Measurements from ENCODE around the gene PWWP2B. TPM values are rescaled to one million over a fixed set of nuclear protein-coding genes. Genes with fewer than 3 reads are reported as not detected.

PWWP2B gene
- total and polyA plus RNA-seq, 2 of the 8 experiments (the other 6 are each of a cell fraction or from before 2014, with no cell fraction given) = 5.3 to 10.8 TPM

DNA sequence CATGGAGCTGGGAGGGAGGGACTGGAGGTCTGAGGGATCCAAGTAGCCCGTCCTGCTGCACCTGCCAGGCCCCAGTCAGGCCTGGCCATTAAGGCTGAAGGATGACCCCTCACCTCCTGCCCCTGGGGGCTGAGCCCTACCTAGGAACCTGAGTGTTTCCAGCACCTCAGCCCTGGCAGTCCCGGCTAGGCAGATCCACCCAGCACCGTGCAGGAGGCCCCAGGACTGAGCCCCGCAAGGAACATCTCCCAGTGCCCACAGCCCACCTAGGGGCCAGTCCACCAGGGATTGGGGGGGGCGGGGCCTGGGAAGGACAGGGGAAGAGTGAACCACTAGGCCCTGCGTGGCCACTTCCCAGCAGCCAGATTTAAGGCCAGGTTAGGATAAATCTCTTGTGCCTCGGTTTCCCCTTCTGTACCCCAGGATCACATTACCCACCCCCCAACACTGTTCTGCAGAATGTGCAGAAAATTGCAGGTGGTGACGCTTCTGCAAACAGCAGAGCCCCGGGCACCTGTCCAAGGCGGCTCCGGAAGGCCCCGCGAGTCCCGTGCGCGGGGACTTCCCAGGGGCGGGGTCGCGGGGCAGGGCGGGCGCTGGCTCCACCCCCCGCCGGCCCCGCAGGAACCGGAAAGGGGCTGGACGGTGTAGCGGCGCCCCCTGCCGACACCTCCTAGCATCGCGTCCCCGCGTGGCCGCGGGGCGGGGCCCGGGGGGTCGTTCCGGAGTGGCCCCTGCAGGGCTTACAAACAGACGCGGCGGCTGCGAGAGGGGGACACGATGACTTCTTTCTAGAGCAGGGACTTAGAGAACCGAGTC is 55.9 kb downstream of the PWWP2B start (continued):
- no peak for TF ChIP-seq HDAC2 (IDR thresholded peaks at IDR 0.05; ENCODE audit: borderline replicate concordance in 1 of 2, low read depth in 2 of 2, low read length in 2 of 2)
- TF ChIP-seq SIN3A (conservative IDR thresholded peaks at IDR 0.05 in 1 of 2, IDR thresholded peaks at IDR 0.05 in 1 of 2; ENCODE audit: low read depth in 1 of 2, low read length in 2 of 2) = no peak
- no peak for TF ChIP-seq CEBPB (IDR thresholded peaks at IDR 0.05; ENCODE audit: low read depth, low read length)
- no peak for TF ChIP-seq POLR2AphosphoS5 (IDR thresholded peaks at IDR 0.05; ENCODE audit: low read depth, low read length)
- TF ChIP-seq GABPA (IDR thresholded peaks at IDR 0.05; ENCODE audit: borderline replicate concordance, insufficient read depth, low read length) = peak; percentile 69; the same call in 1 of the 2 replicates
- no peak for TF ChIP-seq FOSL1 (IDR thresholded peaks at IDR 0.05; ENCODE audit: insufficient read depth, low read depth, low read length)
- TF ChIP-seq CBX5 (IDR thresholded peaks at IDR 0.05; ENCODE audit: low read depth, low read length) = no peak
- TF ChIP-seq, protein P1, sequence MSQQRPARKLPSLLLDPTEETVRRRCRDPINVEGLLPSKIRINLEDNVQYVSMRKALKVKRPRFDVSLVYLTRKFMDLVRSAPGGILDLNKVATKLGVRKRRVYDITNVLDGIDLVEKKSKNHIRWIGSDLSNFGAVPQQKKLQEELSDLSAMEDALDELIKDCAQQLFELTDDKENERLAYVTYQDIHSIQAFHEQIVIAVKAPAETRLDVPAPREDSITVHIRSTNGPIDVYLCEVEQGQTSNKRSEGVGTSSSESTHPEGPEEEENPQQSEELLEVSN (IDR thresholded peaks at IDR 0.05) = no peak
- no peak for TF ChIP-seq NRF1 (IDR thresholded peaks at IDR 0.05; ENCODE audit: low read depth, low read length)
- no peak for TF ChIP-seq TBP (IDR thresholded peaks at IDR 0.05; ENCODE audit: low read depth, low read length)
- TF ChIP-seq ZNF274 (IDR thresholded peaks at IDR 0.05; ENCODE audit: borderline replicate concordance, extremely low read depth, low read length) = no peak
- no peak for TF ChIP-seq JUND (IDR thresholded peaks at IDR 0.05; ENCODE audit: low read length)
- TF ChIP-seq, protein P2, sequence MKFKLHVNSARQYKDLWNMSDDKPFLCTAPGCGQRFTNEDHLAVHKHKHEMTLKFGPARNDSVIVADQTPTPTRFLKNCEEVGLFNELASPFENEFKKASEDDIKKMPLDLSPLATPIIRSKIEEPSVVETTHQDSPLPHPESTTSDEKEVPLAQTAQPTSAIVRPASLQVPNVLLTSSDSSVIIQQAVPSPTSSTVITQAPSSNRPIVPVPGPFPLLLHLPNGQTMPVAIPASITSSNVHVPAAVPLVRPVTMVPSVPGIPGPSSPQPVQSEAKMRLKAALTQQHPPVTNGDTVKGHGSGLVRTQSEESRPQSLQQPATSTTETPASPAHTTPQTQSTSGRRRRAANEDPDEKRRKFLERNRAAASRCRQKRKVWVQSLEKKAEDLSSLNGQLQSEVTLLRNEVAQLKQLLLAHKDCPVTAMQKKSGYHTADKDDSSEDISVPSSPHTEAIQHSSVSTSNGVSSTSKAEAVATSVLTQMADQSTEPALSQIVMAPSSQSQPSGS (IDR thresholded peaks at IDR 0.05; ENCODE audit: low read length) = no peak
- TF ChIP-seq TAF1 (IDR thresholded peaks at IDR 0.05; ENCODE audit: low read depth, low read length) = no peak
- TF ChIP-seq SUZ12 (IDR thresholded peaks at IDR 0.05; ENCODE audit: low read length) = no peak
- TF ChIP-seq POLR2A (IDR thresholded peaks at IDR 0.05; ENCODE audit: control extremely low read depth in 1 of 2, low read depth in 2 of 2, low read length in 2 of 2) = no peak
- no peak for TF ChIP-seq CBX8 (IDR thresholded peaks at IDR 0.05; ENCODE audit: borderline replicate concordance, low read depth, low read length)
- no peak for TF ChIP-seq CTBP2 (IDR thresholded peaks at IDR 0.05; ENCODE audit: borderline replicate concordance, insufficient read depth, insufficient read length, low read length)
- TF ChIP-seq YY1 (IDR thresholded peaks at IDR 0.05; ENCODE audit: low read depth, low read length) = no peak
- no peak for TF ChIP-seq PHF8 (conservative IDR thresholded peaks at IDR 0.05; ENCODE audit: low read depth, low read length)
- no peak for TF ChIP-seq RXRA (IDR thresholded peaks at IDR 0.05; ENCODE audit: insufficient read depth, low read depth, low read length)
- TF ChIP-seq TCF12 (IDR thresholded peaks at IDR 0.05; ENCODE audit: low read depth, low read length) = no peak

Data from H1 (cell line).